NCI-H1930 (cell line): ENCODE data around the gene ATP7B.
"Not testable (repeated sequence)": the region's sequence is repeated elsewhere in the genome, so short reads cannot be mapped to it uniquely, and the experiment has no call there.

Source experiments
- DNase-seq, 2 experiments: peaks; one replicate each; lab custom pipeline; 2025; lab: John Stamatoyannopoulos, UW

Gene ATP7B

DNA sequence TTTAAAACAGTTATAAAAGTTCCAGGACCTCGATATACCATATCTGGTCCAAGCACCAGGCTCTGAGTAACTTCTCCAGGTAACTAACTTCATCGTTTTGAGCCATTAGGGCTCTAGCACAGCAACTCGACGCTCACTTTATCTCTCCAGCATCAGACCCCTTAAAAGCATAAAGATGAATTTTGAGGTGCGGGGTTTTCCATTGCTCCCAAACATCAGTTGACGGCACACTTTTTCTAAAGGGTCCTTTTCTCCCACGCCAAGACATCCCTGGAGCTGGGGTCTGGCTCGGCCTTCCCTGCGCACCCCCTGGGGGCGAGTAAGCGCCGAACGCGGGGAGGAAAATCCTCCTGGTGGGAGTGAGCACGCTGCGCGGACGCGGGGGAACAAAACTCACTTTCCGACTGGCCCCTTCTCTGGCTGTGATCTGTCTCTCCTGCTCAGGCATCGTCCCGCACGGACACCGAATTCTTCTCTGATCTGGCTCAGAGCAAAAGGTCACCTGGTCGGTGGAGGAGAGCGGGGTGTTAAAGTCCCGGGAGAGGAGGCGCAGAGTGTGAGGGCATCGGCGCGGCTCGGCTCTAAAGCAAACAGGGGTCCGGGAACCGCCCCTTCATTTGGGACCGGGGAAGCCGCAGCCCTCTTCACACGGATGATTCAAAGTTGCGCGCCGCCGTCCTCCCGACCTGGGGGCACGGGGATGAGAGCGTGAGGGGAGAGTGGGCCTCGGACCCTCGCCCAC is at the start of gene ATP7B:
TSS of gene ATP7B (minus strand) at position 561 of the 742 bp plus-strand sequence. CDS start at position 448, 113 bp downstream.
- no peak for DNase-seq

GRCh38 chr13:52053460-52053859 is 42.2 kb upstream of the ATP7B start:
- DNase-seq: no peak

GRCh38 chr13:52051400-52051799 is 40.1 kb upstream of the ATP7B start:
- no peak for DNase-seq

DNA sequence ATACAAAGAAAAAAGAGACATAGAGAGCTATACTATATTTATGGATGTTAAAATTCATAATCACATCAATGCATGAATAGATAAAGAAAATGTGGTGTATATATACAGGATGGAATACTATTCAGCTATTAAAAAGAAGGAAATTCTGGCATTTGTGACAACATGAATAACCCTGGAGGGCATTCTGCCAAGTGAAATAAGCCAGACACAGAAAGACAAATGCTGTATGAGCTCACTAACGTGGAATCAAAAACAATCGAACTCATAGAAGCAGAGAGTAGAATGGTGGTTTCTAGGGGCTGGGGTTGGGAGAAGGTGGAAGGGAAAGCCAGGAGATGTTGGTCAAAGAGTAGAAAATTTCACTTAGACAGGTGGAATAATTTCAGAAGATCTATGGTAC is 37.3 kb upstream of the ATP7B start:
- DNase-seq: no peak

DNA sequence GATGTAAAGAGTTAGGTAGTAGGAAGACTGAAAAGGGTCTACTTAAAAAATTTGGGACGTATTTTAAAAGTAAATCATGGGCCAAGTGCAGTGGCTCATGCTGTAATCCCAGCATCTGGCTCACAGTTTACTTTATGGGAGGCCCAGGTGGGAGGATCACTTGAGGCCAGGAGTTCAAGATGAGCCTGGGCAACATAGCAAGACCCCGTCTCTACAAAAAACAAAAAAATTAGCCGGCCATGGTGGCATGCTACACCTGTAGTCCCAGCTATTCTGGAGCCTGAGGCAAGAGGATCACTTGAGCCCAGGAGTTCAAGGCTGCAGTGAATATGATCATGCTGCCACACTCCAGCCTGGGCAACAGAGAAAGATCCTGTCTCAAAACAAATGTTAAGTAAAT is 36.2 kb upstream of the ATP7B start:
- DNase-seq: no peak

GRCh38 chr13:52043675-52044074 is 32.4 kb upstream of the ATP7B start:
- no peak for DNase-seq

DNA sequence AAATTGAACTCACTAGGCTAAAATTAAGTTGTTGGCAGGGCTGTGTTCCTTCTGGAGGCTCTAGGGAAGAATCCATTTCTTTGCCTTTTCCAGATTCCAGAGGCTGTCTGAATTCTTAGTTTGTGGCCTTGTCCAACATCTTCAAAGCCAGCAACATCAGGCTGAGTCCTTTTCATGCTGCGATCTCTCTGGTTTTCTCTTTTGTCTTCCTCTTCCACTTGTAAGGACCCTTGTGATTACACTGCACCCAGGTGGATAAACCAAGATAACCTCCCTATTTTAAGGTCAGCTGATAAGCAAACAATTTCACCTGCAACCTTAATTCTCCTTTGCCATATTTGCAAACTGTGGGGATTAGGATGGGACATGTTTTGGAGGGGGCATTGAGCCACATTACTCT is 24.8 kb upstream of the ATP7B start:
- DNase-seq: no peak

- peak in 1 of 2 experiments; percentile 57 for DNase-seq
Observed at GRCh38 chr13:52034616-52035226, 23.5 kb upstream of the ATP7B start.

- no peak for DNase-seq
Observed at GRCh38 chr13:52033039-52033438, 21.8 kb upstream of the ATP7B start.

GRCh38 chr13:52030401-52030800 is 19.2 kb upstream of the ATP7B start:
- DNase-seq: not testable (repeated sequence)

GRCh38 chr13:52029569-52029968 is 18.3 kb upstream of the ATP7B start:
- no peak for DNase-seq

DNA sequence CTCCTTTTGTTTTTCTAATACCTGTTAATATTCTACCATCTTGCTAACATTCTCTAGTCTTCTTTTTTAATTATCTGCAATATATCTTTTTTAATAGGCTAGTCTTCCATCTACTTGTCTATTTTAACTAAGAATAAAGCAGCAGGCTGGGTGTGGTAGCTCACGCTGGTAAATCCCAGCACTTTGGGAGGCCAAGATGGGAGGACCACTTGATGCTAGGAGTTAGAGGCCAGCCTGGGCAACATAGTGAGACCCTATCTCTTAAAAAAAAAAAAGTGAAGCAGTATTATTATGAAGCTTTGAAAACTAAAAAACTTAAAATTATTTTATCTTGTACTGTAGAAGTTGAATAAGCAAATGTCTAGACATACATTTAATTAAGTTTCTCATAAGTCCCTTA is 16.6 kb upstream of the ATP7B start:
- DNase-seq: no peak

DNA sequence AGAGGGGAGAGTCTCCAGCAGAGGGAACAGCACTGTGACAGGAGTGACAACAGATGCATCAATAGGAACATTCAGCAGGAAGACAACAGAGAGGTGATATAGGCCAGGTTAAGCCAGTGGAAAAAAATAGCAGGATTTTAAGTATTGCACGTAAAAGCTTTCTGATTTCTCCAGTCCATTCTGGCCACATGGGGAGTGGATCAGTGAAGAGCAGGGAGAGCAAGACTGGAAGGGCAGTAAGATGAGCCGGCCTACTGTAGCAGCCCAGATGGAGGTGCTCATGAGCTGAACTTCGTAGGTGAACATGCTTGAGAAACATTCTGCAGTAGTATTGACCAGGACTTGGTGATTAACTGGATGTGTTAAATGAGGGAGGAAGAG is 15.0 kb upstream of the ATP7B start:
- DNase-seq: no peak

DNA sequence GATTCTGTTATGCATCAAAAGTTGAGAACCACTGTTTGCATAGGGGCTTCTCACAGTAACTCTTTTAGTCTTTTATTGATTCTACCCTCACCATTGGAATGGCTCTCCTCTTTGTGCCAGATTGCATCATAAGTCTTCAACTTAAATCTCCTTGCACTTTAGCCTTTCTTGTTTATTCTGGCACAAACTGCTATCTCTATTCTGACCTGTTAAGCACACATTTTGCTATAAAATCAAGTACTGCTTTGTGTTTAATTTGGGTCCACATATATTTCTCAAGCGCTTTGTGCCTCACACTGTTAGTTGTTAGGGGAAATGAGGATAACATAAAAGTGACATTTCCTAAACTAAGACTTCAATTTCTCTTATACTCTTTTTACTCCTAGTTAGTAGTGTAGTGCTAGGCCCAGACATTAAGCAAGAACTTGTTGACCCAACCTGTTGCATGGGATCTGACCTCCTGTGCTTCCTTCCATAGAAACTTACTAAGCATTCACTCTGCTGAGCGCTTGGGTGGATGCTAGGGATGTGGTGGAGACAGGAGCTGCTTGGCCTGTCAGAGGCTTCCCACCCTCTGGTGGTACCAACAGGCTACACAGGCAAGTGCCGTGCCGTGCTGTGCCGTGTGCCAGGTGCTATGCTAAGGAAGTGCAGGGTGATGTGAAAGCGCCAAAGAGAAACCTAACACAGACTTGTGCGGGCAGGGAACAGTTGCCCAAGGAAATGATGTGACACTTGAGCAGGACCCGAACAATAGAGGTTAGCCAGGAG is 14.4 kb upstream of the ATP7B start:
- no peak for DNase-seq

DNA sequence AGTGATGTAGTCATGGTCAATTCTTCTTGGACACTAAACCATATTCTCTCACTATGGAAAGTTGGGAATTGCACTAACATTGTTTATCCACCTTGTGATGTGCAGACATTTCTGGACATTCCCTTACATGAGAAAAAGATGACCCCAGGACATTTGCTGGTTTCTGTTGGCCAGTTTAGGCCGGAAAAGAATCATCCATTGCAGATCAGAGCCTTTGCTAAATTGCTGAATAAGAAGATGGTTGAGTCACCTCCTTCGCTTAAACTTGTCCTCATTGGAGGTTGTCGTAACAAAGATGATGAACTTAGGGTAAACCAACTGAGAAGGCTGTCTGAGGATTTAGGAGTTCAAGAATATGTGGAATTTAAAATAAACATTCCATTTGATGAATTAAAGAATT is 13.2 kb upstream of the ATP7B start, which contains the start of gene UTP14C:
TSS of gene UTP14C (plus strand) at position 211 of the 400 bp plus-strand sequence. CDS start 4,114 bp downstream, outside the sequence.
- no peak for DNase-seq

GRCh38 chr13:52022356-52022755 is 11.1 kb upstream of the ATP7B start:
- no peak for DNase-seq

- DNase-seq: no peak
Observed at GRCh38 chr13:52020191-52020590, 8.9 kb upstream of the ATP7B start.

GRCh38 chr13:52016296-52016695 is 5.0 kb upstream of the ATP7B start:
- DNase-seq: no peak

DNA sequence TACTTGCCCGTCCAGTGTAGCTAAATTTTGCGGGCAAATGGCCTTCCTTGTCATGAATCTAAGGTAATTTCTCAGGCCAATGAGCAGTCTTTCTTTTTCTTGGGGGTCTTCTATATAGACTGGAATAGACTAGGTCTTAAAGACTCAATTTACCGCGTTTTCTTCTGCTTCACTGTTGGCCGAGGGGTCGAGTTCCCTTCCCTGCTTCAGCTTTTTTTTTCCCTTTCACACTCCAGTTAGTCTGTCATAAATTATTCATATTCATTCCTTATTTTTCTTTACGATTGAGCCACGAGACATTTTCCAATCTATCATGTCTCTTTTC is 1.2 kb upstream of the ATP7B start:
- no peak for DNase-seq

DNA sequence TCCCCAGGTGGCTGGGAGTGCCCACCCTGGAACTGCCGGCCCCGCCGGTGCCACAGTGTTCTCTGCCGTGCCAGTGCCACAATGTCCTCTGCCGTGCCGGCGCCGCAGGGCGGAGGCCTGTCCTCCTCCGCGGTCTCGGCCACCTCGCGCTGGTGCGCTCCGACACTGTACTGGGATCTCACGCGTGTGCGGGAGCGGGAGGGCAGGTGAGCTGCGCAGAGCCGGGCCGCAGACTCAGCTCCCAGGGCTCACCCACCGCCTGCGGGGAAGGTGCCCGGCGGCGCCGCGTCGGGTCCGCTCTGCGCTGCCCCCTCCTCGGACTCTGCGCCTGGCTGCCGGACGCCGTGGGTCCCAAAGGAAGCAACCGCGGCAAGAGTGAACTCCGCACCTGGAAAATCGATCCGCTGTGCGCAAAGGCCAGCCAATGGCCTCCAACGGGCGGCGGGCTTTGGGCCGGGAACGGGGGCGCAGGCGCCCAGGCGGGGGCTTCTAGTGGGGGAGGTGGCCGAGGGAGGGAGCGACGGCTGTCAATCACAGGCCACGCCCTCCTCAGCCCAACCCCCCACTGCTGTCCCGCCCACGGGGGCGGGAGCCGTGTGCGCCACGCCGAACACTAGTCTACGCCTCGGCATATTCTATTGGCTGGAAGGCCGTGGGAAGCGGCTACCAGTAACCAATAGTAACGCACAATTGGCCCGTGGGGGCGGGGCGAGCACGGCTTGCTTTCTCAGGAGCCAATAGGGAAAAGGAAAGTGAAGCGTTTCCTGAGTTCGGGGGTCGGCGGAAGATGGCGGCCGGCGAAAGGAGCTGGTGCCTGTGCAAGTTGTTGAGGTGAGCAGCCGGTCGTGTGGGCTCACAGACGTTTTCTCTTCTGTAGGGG is 622 bp upstream of the ATP7B start, which contains the start of gene ALG11:
TSS of gene ALG11 (plus strand) at position 767 of the 880 bp plus-strand sequence. CDS start at position 788, 21 bp downstream.
- peak; percentile 98 to 99 for DNase-seq

- no peak for DNase-seq
Observed at GRCh38 chr13:52009946-52010345, 1.3 kb downstream of the ATP7B start.
